ENCODE results near the gene SCYGR6. TPM values are rescaled to one million over a fixed set of nuclear protein-coding genes. Genes with fewer than 3 reads are reported as not detected.

Gene SCYGR6
- polyA plus RNA-seq, 3 donors, result not detected

GRCh38 chr2:227716501-227716900 lies 8.1 kb downstream of the SCYGR6 start:
- DNase-seq, result no peak

DNA sequence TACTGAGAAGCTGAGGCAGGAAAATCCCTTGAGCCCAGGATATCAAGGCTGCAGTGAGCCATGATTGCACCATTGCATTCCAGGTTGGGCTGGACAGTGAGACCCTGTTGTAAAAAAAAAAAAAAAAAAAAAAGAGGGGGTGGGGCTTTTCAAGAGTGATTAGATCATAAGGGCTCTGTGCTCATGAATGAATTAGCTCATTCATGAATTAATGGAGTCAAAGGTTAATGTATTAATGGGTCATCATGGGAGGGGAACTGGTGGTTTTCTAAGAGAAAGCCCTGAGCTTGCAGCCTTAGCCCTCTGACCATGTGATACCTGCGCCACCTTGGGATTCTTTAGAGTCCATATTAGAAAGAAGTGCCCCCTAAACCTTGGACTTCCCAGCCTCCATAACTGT lies 11.3 kb downstream of the SCYGR6 start:
- no peak for DNase-seq

- DNase-seq, result no peak
These were observed 13.6 kb downstream of the SCYGR6 start for GRCh38 chr2:227710986-227711385.

GRCh38 chr2:227707390-227707789 lies 17.2 kb downstream of the SCYGR6 start:
- DNase-seq, result no peak

DNA sequence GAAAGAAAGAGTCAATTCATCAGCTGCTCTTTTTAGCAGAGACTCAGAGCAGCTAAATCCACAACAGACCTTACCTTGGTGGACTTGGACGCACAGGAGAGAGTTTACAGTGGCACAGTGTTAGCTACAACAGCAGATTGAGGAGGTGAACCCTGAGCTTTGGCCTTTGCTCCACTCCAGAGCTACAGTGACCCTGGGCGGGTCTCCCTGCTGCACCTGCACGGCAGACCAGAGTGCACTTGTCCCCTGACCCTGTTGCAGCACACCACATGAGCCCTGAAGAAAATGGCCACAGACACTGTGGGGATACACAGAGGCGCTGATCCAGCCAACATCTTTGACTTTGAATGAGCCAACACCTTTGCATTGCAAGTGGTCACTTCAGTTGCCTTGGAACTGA lies 17.7 kb downstream of the SCYGR6 start:
- DNase-seq, result no peak

- DNase-seq, result no peak
These were observed 20.6 kb downstream of the SCYGR6 start for GRCh38 chr2:227703961-227704360.

DNA sequence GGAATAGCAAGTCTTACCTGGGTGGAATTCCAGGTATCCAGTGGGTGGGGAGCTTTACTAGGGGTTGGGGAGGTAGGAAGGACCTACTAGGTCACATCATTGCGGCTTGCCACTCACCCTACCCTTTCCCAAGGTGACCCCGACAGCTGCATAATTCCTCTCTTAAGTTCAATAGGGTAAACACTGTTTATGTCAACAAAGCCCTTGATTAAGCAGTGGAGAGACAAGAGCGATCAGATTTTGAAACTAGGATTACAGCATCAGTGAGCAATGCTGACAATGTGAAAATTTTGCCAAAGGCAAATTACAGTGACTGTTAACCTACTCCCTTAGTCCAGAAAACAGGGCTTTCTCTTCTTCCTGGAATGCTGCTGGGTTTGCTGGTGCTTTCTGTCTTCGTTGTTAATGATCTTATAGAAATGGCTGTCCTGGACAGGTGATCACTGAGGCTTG lies 21.3 kb downstream of the SCYGR6 start:
- DNase-seq, result no peak

DNA sequence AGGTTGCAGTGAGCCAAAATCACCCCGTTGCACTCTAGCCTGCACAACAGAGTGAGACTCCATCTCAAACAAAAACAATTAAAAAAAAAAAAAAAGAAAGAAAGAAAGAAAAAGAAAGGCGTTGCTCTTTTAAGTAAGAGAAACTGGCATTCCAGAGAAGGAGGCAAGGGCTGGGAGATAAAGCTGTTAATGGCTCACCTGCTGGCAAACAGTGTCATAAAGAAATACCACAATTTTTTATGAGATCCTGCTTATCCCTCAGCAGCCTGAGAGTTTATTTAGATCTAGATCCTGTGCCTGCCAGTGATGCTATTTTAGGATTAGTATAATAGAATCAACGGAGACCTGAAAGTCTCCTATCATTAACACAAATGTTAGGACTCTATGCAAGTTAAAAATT lies 23.0 kb downstream of the SCYGR6 start:
- DNase-seq, result no peak

- DNase-seq, result no peak
These were observed 27.4 kb downstream of the SCYGR6 start for GRCh38 chr2:227696990-227697679.

DNA sequence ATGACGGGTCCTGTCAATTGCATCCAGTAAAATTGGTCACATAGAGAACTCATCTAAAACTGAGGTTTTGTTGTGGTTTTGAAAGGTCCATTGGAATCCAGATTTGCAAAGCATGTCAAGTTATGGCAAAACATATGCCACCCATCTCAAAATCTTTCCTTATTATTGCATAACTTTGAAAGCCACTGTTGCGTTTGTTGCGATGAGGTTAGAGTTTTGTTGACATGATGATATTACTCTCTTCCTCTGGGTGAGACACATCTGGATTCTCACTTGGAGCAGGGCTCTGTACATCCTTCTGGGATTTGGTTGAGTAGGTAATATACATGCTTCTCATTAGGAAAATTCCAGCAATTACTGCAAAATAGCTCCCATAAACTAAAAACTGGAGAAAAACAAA lies 37.4 kb downstream of the SCYGR6 start:
- no peak for DNase-seq

- DNase-seq, result no peak
These were observed 40.3 kb downstream of the SCYGR6 start for GRCh38 chr2:227684258-227684657.

GRCh38 chr2:227677928-227678327 lies 46.6 kb downstream of the SCYGR6 start:
- no peak for DNase-seq

GRCh38 chr2:227674485-227674884 lies 50.1 kb downstream of the SCYGR6 start:
- DNase-seq, result no peak

Other genes with a start within 250 kb of the SCYGR6 start
- gene SCYGR2, start 125.9 kb downstream of the SCYGR6 start, polyA plus RNA-seq (ENCODE audit: insufficient read length in 3 of 3), result not detected
- not detected for gene SCYGR3, start 109.9 kb downstream of the SCYGR6 start, polyA plus RNA-seq (ENCODE audit: insufficient read length in 3 of 3)
- gene SCYGR4, start 107.3 kb downstream of the SCYGR6 start, polyA plus RNA-seq (ENCODE audit: insufficient read length in 3 of 3), result under 1 TPM in 1 of 3 donors, not detected in 2; 0.09 TPM
- gene SCYGR5, start 58.0 kb downstream of the SCYGR6 start, polyA plus RNA-seq (ENCODE audit: insufficient read length in 3 of 3), result not detected
- gene SLC19A3, start 6.7 kb downstream of the SCYGR6 start, polyA plus RNA-seq (ENCODE audit: insufficient read length in 3 of 3), result 10 to 100 TPM in 2 of 3 donors, 1 to 10 TPM in 1; 7.4 to 11.6 (median 10.6) TPM
- gene SCYGR7, start 3.6 kb upstream of the SCYGR6 start, polyA plus RNA-seq (ENCODE audit: insufficient read length in 3 of 3), result not detected
- not detected for gene SCYGR8, start 21.1 kb upstream of the SCYGR6 start, polyA plus RNA-seq (ENCODE audit: insufficient read length in 3 of 3)
- under 1 TPM in 2 of 3 donors, not detected in 1; 0.60 to 0.66 TPM for gene CCL20, start 89.1 kb upstream of the SCYGR6 start, polyA plus RNA-seq (ENCODE audit: insufficient read length in 3 of 3)
- under 1 TPM; 0.50 to 0.65 (median 0.60) TPM for gene DAW1, start 146.9 kb upstream of the SCYGR6 start, polyA plus RNA-seq (ENCODE audit: insufficient read length in 3 of 3)